HG03439 (cell line): ENCODE results near the gene CDKL1.
"Not testable (repeated sequence)": the region's sequence is repeated elsewhere in the genome, so short reads cannot be mapped to it uniquely, and the experiment has no call there.

ENCODE experiments used
- ATAC-seq: cut with Tn5 transposase; IDR thresholded peaks from one replicate; pipeline ENCODE4 v1.9.1; 2021; ENCODE audit warnings: mild to moderate bottlenecking, moderate library complexity; ENCODE audit not compliant: unreplicated experiment

Gene CDKL1

GRCh38 chr14:50359631-50360030, 37.0 kb downstream of the CDKL1 start:
- ATAC-seq, result no peak

GRCh38 chr14:50357753-50358395, 38.8 kb downstream of the CDKL1 start:
- ATAC-seq, result no peak

GRCh38 chr14:50357124-50357523, 39.6 kb downstream of the CDKL1 start:
- ATAC-seq, result no peak

GRCh38 chr14:50356283-50356682, 40.4 kb downstream of the CDKL1 start:
- ATAC-seq, result not testable (repeated sequence)

DNA sequence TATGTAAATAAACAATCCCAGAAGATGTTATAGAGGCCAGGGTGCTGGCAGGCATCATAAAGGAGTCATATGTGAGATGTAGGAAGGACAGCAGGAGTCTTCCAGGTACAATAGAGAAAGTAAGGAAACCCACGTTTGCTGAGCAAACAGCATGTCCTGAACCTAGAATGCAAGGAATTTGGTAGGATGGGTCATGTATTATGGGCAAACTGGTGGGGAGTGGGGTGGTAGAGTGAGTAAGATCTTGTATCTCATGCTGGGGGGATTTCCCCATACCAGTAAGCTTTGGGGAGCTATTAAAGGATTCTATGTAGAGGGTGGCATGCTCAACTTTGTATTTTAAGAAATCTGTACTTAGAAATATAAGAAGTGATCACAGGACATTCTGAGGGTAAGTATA, 41.0 kb downstream of the CDKL1 start:
- no peak for ATAC-seq

DNA sequence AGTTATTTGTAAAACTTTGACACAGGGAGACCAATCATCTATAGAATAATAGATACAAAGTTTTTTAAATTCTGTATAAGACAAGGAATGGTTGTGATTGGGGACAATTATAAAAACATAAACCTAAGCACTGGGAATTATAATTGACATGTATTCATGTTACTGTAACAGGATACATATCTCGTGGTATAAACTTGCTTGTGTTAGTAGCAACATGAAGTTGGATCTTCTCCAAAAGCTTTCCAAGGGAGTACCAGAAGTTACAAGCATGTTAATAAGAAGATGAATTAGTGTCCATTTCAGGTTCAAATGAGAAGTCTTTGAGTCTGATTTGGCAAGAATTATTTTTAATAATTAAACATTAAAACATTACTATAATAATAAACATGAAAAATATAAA, 42.2 kb downstream of the CDKL1 start:
- no peak for ATAC-seq

DNA sequence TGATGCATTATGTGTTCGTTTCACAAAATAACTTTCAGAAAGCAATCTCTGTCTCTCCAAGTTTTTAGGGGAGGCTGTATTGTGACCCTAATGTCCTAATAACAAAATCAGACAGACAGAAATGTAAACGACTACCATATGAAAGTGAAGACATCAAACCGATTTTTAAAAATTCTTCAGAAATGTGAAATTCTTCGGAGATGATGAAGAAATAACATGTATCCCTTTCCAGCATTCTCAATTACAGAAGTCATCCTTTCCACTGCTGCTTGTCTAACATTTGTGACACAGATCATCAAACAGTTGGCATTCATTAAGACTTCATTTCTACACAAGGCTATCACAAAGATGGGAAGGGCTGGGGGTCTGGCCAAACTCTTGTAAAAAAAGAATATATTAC, 43.6 kb downstream of the CDKL1 start:
- no peak for ATAC-seq

DNA sequence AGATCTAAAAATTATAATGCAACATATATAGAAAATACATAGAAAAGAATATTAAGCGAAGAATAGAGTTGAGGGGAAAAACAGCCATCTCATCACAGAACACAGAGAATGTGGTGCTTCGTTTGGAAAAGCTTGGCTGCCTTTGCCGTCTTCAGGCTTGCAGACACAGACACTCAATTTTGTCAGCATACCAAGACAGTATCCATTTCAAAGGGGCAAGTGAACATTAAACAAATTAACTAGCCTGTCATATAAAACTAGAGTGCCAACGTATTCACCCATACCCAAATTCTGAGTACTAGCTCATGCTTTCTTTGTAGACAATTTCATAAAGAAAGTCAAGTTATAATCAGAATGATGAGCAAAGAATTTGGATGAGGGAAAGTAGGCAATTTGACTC, 44.1 kb downstream of the CDKL1 start:
- no peak for ATAC-seq

DNA sequence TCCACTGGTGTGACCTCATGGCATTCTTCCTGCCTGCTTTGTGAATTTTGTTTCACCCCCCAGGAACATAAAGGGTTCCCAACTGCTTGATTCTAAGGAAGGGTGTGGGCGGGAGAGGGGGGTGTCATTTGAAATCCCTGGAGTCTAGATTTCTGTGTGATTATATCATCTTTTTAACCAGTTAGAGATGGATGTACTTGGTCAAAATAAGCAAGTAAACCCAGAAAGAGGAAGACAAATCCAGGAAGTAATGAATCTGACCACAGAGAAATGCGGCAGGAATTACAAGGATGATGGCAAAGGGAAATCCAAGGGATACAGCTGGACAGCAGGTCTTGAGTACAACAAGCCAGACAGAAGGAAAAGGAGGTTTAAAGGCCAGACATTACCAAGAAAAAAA, 45.7 kb downstream of the CDKL1 start:
- no peak for ATAC-seq

GRCh38 chr14:50348933-50349332, 47.7 kb downstream of the CDKL1 start:
- ATAC-seq, result no peak

- no peak for ATAC-seq
Measured at GRCh38 chr14:50347521-50347920, 49.2 kb downstream of the CDKL1 start.

GRCh38 chr14:50345846-50346422, 50.7 kb downstream of the CDKL1 start:
- no peak for ATAC-seq

GRCh38 chr14:50344876-50345563, 51.7 kb downstream of the CDKL1 start:
- no peak for ATAC-seq

- ATAC-seq, result peak; percentile 93
Measured at GRCh38 chr14:50344116-50344775, 52.4 kb downstream of the CDKL1 start.

GRCh38 chr14:50343434-50343833, 53.2 kb downstream of the CDKL1 start:
- no peak for ATAC-seq

GRCh38 chr14:50342221-50343078, 54.2 kb downstream of the CDKL1 start:
- no peak for ATAC-seq

DNA sequence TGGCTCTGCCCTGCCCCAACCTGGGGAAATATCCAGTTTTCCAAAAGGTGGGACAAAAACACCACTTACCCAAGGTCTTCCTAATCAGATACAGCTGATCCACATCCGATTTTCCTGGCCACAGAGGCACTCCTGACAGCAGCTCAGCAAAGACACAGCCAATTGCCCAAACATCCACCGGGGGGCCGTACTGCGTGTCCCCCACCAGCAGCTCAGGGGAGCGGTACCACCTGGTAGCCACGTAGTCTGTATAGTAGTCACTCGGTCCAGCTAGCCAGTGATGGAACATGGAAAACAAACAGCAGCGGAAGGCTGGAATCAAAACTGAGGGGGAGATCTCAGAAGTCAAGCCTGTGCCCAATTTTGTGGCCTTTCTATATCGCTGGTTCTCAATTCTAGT, 55.7 kb downstream of the CDKL1 start:
- ATAC-seq, result no peak

- ATAC-seq, result no peak
Measured at GRCh38 chr14:50340045-50340444, 56.6 kb downstream of the CDKL1 start.

- no peak for ATAC-seq
Measured at GRCh38 chr14:50339178-50339804, 57.4 kb downstream of the CDKL1 start.

- ATAC-seq, result no peak
Measured at GRCh38 chr14:50338587-50338986, 58.1 kb downstream of the CDKL1 start.
